SK-N-MC (cell line): Measurements from ENCODE around the gene NBEAL1.

ENCODE experiments used
- EZH2 ChIP-seq: fragments of 200-600 bp; sonication (generic); IDR thresholded peaks from one replicate; pipeline ENCODE4 v1.6.1; 2017; ENCODE audit warnings: antibody characterized with exemption
- POLR2AphosphoS5 ChIP-seq: IDR thresholded peaks from 2 replicates; pipeline ENCODE4 v1.6.1; 2012; ENCODE audit warnings: mild to moderate bottlenecking, low read depth, low read length, borderline replicate concordance

- no peak for TF ChIP-seq POLR2AphosphoS5
- no peak for TF ChIP-seq EZH2
Measured at GRCh38 chr2:203003716-203004115, 11.0 kb upstream of the NBEAL1 start.
